BLaER1 treated with 17β-estradiol and CSF1 and Interleukin-3, amounts not matched to agents 10 nM and 100 nM (cell line): ENCODE measurements around the gene PKDCC.
A peak's percentile ranks its signal among the peaks of the same experiment; 100 is the strongest.

Experiments used
- H3K27ac ChIP-seq, 11 experiments: shearing (Covaris generic); formaldehyde crosslinking; 2 replicates each; pipeline ENCODE4 v1.8.1; 2022
- H3K27me3 ChIP-seq, 11 experiments: shearing (Covaris generic); formaldehyde crosslinking; 2 replicates each; pipeline ENCODE4 v1.8.1; 2022
- H3K36me3 ChIP-seq, 11 experiments: shearing (Covaris generic); formaldehyde crosslinking; 2 replicates each; pipeline ENCODE4 v1.8.1; 2022
- H3K4me1 ChIP-seq, 10 experiments: shearing (Covaris generic); formaldehyde crosslinking; 2 replicates each; pipeline ENCODE4 v1.8.1; 2022
- H3K4me2 ChIP-seq, 11 experiments: shearing (Covaris generic); formaldehyde crosslinking; 2 replicates each; pipeline ENCODE4 v1.8.1; 2022
- H3K4me3 ChIP-seq, 10 experiments: shearing (Covaris generic); formaldehyde crosslinking; 2 replicates each; pipeline ENCODE4 v1.8.1; 2022
- H3K9ac ChIP-seq, 11 experiments: shearing (Covaris generic); formaldehyde crosslinking; 2 replicates each; pipeline ENCODE4 v1.8.1; 2022
- H3K9me3 ChIP-seq, 11 experiments: shearing (Covaris generic); formaldehyde crosslinking; replicated peaks in 1 of 11; 2 replicates each; pipeline ENCODE4 v1.8.1; 2022
- H4K20me1 ChIP-seq, 11 experiments: shearing (Covaris generic); formaldehyde crosslinking; 2 replicates each; pipeline ENCODE4 v1.8.1; 2022
- Cebpa-rat ChIP-seq, 11 experiments: shearing (Covaris generic); IDR thresholded peaks; 2 replicates each; pipeline ENCODE4 v1.8.1; 2022

The PKDCC gene

DNA sequence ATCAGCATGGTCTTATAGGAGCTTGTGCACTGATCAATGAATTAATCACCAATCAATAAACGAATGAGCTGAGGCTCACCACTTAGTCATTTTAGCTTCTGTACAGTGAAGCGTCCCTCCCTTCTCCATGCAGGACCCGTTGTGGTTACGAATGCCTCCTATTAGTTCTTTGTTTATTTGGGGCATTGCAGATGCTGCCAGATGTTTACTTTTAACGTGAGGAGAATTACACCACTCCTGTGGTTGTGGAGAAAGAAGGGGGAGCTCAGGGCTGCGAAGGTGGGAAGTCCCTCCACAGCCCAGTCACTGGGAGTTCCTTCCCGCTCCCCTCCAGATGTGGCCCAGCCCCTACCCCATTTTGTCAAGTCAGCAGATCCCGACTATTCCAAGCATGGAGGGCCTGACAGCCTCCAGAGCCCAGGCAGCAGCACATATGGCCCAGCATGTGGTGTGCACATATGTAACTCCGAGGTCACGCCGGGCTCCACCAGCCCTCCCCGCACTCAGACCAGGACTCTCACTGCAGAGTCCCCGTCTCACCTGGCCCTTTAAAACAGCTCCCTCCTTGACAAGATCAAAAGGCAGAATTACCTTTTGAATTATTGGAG lies 20.9 kb downstream of the PKDCC start:
- Histone ChIP-seq H4K20me1 (no peaks in the 10 kb centered on the region), H3K4me2 (no peak overlapping the region), H3K27me3 (no peaks in the 10 kb centered on the region), H3K27ac (no peak overlapping the region), H3K9ac (no peak overlapping the region), H3K36me3 (no peaks in the 10 kb centered on the region), H3K4me1 (peaks cover 12 to 24% (median 21%) of the 10 kb centered on the region in 10 experiments), H3K4me3 (no peak overlapping the region), H3K9me3 (no peaks in the 10 kb centered on the region)
- no peak for TF ChIP-seq Cebpa-rat (IDR thresholded peaks at IDR 0.05)

- Histone ChIP-seq H3K9me3 (no peaks in the 10 kb centered on the region), H3K4me2 (no peak overlapping the region), H3K36me3 (no peaks in the 10 kb centered on the region), H3K4me1 (peaks cover 21 to 33% (median 30%) of the 10 kb centered on the region in 10 experiments), H4K20me1 (no peaks in the 10 kb centered on the region), H3K9ac (no peak overlapping the region), H3K27me3 (no peaks in the 10 kb centered on the region), H3K4me3 (no peak overlapping the region), H3K27ac (no peak overlapping the region)
- no peak for TF ChIP-seq Cebpa-rat (IDR thresholded peaks at IDR 0.05)
Observed at GRCh38 chr2:42069568-42069967, 21.7 kb downstream of the PKDCC start.

GRCh38 chr2:42071791-42072190 lies 24.0 kb downstream of the PKDCC start:
- Histone ChIP-seq H4K20me1 (no peaks in the 10 kb centered on the region), H3K9me3 (peaks cover 0 to 6% (median 0%) of the 10 kb centered on the region in 11 experiments; a peak in 3 of 22 replicates), H3K36me3 (no peaks in the 10 kb centered on the region), H3K4me3 (no peak overlapping the region), H3K4me2 (peak overlapping the region in 8 of 11 experiments; percentile 3 to 82 (median 60); a peak in 11 of 22 replicates), H3K9ac (no peak overlapping the region), H3K4me1 (peaks cover 32 to 53% (median 47%) of the 10 kb centered on the region in 10 experiments), H3K27ac (no peak overlapping the region), H3K27me3 (no peaks in the 10 kb centered on the region)
- TF ChIP-seq Cebpa-rat (IDR thresholded peaks at IDR 0.05), result no peak

DNA sequence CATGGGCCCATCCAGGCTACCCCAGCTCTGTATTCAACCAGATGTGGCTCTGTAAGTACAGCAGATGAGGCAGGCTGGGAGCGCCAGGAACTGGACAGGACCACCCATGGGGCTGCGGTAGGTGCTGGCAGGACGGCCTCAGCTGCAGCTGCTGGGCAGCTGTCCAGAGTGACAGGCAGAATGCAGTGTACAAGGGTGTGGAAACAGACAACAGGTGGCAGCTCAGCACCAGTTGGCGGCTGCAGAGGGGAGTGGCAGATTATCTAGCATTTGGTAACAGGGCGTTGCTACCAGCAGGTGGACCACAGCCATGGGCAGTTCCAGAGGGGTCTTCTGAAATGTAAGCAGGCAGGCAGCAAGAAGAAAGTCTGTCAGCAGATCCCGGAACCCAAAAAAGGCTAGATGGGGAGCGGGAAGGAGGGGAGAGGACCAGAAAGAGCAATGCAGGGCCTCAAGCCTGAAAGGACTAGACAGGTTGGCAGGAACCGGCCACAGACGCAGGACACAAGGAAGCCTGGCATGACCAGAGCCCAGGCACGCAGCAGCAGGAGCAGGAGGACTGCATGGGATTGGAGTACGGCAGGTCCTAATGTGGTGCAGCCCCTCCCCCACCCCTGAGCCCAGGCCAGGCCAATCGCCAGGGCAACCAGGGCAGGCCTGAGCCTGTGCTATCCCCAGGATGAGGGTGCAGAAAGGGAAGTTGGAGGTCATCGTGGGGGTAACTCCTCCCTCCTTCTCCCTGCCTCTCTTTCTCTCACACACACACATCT lies 24.7 kb downstream of the PKDCC start:
- no peak for TF ChIP-seq Cebpa-rat (IDR thresholded peaks at IDR 0.05)

GRCh38 chr2:42073739-42074503 lies 26.1 kb downstream of the PKDCC start:
- Histone ChIP-seq H3K9ac (no peak overlapping the region), H3K4me1 (peaks cover 32 to 69% (median 57%) of the 10 kb centered on the region in 10 experiments), H4K20me1 (no peaks in the 10 kb centered on the region), H3K4me3 (no peak overlapping the region), H3K36me3 (no peaks in the 10 kb centered on the region), H3K9me3 (peaks cover 0 to 6% (median 0%) of the 10 kb centered on the region in 11 experiments; a peak in 3 of 22 replicates), H3K27ac (peak overlapping the region in 8 of 11 experiments; percentile 15 to 57 (median 40); a peak in 12 of 22 replicates), H3K4me2 (peak overlapping the region; percentile 54 to 82 (median 69); a peak in 21 of 22 replicates), H3K27me3 (no peaks in the 10 kb centered on the region)
- peak in 3 of 11 experiments; percentile 33 to 53 (median 45); a peak in 3 of 22 replicates for TF ChIP-seq Cebpa-rat (IDR thresholded peaks at IDR 0.05)

More for the DNA sequence above, 24.7 kb downstream of the PKDCC start:
- Histone ChIP-seq H3K36me3 (no peaks in the 10 kb centered on the region), H3K9ac (no peak overlapping the region), H3K27ac (peak overlapping the region in 3 of 11 experiments; percentile 20 to 56 (median 45); a peak in 3 of 22 replicates), H3K4me1 (peaks cover 32 to 61% (median 54%) of the 10 kb centered on the region in 10 experiments), H3K9me3 (peaks cover 0 to 6% (median 0%) of the 10 kb centered on the region in 11 experiments; a peak in 3 of 22 replicates), H3K4me2 (peak overlapping the region; percentile 11 to 82 (median 65); a peak in 19 of 22 replicates), H4K20me1 (no peaks in the 10 kb centered on the region), H3K27me3 (no peaks in the 10 kb centered on the region), H3K4me3 (no peak overlapping the region)

GRCh38 chr2:42074661-42075060 lies 26.8 kb downstream of the PKDCC start:
- Histone ChIP-seq H3K27me3 (no peaks in the 10 kb centered on the region), H3K4me1 (peaks cover 32 to 69% (median 57%) of the 10 kb centered on the region in 10 experiments), H3K36me3 (no peaks in the 10 kb centered on the region), H3K4me3 (no peak overlapping the region), H3K9ac (no peak overlapping the region), H3K4me2 (peak overlapping the region; percentile 54 to 82 (median 69)), H3K27ac (peak overlapping the region in 7 of 11 experiments; percentile 29 to 57 (median 45); a peak in 11 of 22 replicates), H3K9me3 (peaks cover 0 to 6% (median 0%) of the 10 kb centered on the region in 11 experiments; a peak in 3 of 22 replicates), H4K20me1 (no peaks in the 10 kb centered on the region)
- TF ChIP-seq Cebpa-rat (IDR thresholded peaks at IDR 0.05), result no peak

GRCh38 chr2:42076357-42077225 lies 28.8 kb downstream of the PKDCC start:
- Histone ChIP-seq H3K27me3 (no peaks in the 10 kb centered on the region), H3K27ac (peak overlapping the region in 6 of 11 experiments; percentile 20 to 64 (median 36); a peak in 7 of 22 replicates), H3K36me3 (no peaks in the 10 kb centered on the region), H3K9me3 (peaks cover 0 to 6% (median 0%) of the 10 kb centered on the region in 11 experiments; a peak in 3 of 22 replicates), H3K4me3 (no peak overlapping the region), H3K9ac (peak overlapping the region in 2 of 11 experiments; percentile 2 to 9; a peak in 1 of 22 replicates), H3K4me1 (peaks cover 32 to 67% (median 56%) of the 10 kb centered on the region in 10 experiments), H4K20me1 (no peaks in the 10 kb centered on the region), H3K4me2 (peak overlapping the region in 9 of 11 experiments; percentile 25 to 76 (median 63); a peak in 18 of 22 replicates)
- TF ChIP-seq Cebpa-rat (IDR thresholded peaks at IDR 0.05), result 0 out of 22 replicates have a peak, but pooled peaks of 1 of the 11 experiments have one; percentile 30

DNA sequence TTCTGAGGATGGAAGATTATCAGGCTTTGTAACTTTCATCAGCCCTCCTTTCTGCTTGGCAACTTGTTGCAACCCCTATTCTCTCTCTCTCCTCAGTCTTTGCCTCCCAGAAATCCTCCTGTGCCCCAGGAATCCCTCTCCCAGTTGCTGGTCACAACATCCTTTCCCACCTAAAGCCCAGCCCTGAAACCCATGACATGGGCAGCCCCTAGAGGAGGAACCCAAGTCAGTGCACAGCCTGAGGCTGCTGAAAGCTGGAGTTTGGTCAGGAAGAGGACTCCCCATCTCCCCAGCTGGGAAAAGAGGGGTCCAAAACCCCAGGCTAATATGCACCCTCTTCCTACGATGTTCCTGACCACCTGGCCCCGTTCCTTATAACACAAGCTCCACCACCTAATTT lies 29.5 kb downstream of the PKDCC start:
- H3K4me3 ChIP-seq, result no peak overlapping the region
- peaks cover 25 to 59% (median 50%) of the 10 kb centered on the region in 10 experiments for H3K4me1 ChIP-seq
- TF ChIP-seq Cebpa-rat (IDR thresholded peaks at IDR 0.05), result no peak
- no peaks in the 10 kb centered on the region for H3K27me3 ChIP-seq
- H3K9ac ChIP-seq, result no peak overlapping the region
- H3K4me2 ChIP-seq, result peak overlapping the region in 9 of 11 experiments; percentile 25 to 76 (median 63); a peak in 15 of 22 replicates
- peaks cover 0 to 6% (median 0%) of the 10 kb centered on the region in 11 experiments; a peak in 3 of 22 replicates for H3K9me3 ChIP-seq
- H3K27ac ChIP-seq, result peak overlapping the region in 3 of 11 experiments; percentile 23 to 38 (median 35); a peak in 4 of 22 replicates
- H3K36me3 ChIP-seq, result no peaks in the 10 kb centered on the region
- H4K20me1 ChIP-seq, result no peaks in the 10 kb centered on the region
